Adrenal gland (tissue), 5 donors: ENCODE results near the gene SMARCC1.

Source experiments
- POLR2A ChIP-seq, 2 donors: fragments of 450-650 bp; IDR thresholded peaks; one replicate each; pipeline ENCODE4 v1.6.1; 2017; ENCODE audit warnings: antibody characterized with exemption in 2 of 2, mild to moderate bottlenecking in 2 of 2, moderate library complexity in 1 of 2
- TF ChIP-seq, protein P1 (sequence below), 6 experiments: fragments of 450-650 bp in 4 of 6; fragments of 200-600 bp in 2 of 6; sonication (generic) in 1 of 6; IDR thresholded peaks; 1 replicate in 5 of 6; 2 replicates in 1 of 6; pipeline versions ENCODE4 v1.5.1 to v1.8.0; 2016 to 2021; ENCODE audit warnings: antibody characterized with exemption in 6 of 6, mild to moderate bottlenecking in 2 of 6, moderate library complexity in 1 of 6
- donor health status: DM: no; HTN: no; CAD: no.

GRCh38 chr3:47772788-47773187 lies 8.9 kb downstream of the SMARCC1 start:
- TF ChIP-seq, protein P1, sequence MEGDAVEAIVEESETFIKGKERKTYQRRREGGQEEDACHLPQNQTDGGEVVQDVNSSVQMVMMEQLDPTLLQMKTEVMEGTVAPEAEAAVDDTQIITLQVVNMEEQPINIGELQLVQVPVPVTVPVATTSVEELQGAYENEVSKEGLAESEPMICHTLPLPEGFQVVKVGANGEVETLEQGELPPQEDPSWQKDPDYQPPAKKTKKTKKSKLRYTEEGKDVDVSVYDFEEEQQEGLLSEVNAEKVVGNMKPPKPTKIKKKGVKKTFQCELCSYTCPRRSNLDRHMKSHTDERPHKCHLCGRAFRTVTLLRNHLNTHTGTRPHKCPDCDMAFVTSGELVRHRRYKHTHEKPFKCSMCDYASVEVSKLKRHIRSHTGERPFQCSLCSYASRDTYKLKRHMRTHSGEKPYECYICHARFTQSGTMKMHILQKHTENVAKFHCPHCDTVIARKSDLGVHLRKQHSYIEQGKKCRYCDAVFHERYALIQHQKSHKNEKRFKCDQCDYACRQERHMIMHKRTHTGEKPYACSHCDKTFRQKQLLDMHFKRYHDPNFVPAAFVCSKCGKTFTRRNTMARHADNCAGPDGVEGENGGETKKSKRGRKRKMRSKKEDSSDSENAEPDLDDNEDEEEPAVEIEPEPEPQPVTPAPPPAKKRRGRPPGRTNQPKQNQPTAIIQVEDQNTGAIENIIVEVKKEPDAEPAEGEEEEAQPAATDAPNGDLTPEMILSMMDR (IDR thresholded peaks at IDR 0.05): no peak
- TF ChIP-seq POLR2A (IDR thresholded peaks at IDR 0.05): no peak
